Measurements from ENCODE around the gene RARRES2.

RARRES2 gene

DNA sequence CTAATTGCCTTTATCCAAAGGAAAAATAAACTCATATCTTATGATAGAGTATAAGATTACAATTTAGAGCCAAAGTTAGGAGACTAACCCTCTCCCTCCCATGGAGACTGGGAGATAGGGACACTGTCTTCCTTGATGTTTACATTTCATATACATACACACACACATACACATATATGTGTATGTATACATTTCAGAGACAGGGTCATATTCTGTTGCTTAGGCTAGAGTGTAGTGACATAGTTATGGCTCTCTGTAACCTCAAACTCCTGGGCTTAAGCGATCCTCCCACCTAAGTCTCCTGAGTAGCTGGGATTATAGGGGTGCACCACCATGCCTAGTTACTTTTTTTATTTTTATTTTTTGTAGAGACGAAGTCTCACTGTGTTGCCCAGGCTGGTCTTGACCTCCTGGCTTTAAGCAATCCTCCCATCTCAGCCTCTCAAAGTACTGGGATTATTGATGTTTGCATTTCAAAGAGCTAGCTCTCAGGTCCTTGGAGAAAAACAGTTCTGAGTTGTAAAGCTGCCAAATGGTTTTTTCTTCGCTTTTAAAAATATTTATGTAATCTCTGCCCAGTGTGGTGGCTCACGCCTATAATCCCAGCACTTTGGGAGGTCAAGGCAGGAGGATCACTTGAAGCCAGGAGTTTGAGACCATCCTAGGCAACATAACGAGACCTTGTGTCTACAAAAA lies 19.1 kb upstream of the RARRES2 start:
- no peak for DNase-seq

DNA sequence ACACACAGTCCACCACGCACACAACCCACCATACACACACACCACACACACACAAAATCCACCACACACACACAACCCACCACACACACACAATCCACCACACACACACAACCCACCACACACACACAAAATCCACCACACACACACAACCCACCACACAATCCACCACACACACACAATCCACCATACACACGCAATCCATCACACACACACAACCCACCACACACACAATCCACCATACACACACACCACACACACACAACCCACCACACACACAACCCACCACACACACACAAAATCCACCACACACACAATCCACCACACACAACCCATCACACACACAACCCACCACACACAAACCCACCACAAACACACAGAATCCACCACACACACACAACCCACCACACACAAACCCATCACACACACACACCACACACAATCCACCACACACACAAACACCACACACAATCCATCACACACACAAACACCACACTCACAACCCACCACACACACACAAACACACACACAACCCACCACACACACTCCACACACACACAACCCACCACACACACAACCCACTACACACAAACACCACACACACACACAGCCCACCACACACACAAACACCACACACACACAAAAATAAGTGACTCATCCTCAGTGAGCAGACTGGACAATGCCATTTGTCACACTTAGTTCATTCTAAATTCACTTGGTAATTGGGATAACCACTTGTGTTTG lies 18.4 kb upstream of the RARRES2 start:
- no peak for DNase-seq

DNA sequence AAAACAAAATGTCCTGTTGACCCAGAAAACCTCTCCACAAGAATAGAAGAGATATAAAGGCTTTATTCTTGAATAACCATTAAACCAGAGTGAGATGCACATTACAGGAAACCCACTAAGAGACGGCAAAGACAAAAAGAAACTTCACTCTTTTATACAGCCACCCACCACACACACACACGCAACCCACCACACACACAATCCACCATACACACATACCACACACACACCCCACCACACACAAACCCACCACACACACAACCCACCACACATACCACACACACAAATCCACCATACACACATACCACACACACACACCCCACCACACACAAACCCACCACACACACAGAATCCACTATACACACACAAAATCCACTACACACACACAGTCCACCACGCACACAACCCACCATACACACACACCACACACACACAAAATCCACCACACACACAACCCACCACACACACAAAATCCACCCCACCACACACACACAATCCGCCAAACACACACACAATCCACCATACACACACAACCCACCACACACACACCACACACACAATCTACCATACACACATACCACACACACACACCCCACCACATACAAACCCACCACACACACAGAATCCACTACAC lies 17.7 kb upstream of the RARRES2 start:
- DNase-seq, result no peak

DNA sequence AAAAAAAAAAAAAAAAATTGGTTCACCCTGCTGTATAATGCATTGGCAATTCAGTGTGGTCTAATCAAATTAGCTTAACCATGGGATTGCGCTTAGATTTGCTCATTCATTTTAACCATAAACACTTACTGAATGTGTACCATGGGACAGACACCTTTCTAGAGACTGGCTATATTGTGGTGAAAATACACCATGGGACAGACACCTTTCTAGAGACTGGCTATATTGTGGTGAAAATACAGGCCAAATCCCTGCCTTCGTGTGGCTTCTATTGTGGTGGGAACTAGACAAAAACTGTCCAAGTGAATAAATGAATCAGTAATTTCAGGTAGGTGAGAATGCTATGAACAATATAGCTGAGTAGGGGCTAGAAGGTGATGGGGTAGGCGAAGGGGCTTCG lies 17.0 kb upstream of the RARRES2 start:
- no peak for DNase-seq

DNA sequence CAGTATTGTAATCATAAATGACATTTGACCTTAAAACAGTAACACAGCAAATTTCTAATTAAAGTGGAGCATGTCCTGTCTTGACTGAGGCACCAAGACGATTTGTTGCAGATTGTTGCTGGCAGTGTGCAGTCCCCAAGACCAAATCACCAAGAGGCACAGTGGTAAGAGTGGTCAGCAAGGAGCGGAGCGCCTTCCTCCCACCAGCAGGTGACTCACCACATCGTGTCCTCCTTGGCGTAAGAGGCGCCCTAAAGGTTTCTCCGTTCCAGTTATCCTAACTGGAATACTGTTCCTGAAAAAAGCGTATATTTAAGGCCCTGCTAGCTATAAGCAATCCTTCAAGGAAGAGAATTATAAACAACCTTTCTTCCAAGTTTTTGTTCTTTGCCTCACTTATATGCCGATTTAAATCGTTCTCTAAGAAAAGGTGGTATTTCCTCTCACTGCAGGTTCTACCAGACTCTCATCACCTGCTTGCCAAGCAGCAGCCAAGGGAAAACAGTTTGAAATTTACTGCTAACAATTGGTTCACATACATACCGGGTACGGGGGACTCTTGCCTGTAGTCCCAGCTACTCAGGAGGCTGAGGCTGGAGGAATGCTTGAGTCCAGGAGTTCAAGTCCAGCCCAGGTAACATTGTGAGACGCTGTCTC lies 16.5 kb upstream of the RARRES2 start:
- DNase-seq, result no peak

DNA sequence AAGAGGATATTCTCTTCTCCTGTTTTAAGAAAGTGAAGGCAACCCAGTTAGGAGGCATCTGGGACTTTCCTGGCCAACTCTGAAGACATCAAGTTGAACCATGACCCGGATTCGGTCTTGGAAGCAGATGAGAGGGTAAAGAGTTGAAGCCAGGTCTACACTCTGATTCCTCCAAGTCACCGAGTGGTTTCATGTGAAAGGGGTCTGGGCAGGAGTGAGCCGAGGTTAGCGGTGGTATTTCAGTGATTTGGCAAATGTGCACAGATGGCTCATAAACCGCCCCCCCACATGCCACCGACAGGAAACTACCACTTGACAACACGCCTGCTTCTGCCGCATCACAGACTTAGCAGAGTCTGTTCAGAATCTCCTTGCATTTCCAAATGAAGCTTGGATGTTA lies 15.8 kb upstream of the RARRES2 start:
- no peak for DNase-seq

DNA sequence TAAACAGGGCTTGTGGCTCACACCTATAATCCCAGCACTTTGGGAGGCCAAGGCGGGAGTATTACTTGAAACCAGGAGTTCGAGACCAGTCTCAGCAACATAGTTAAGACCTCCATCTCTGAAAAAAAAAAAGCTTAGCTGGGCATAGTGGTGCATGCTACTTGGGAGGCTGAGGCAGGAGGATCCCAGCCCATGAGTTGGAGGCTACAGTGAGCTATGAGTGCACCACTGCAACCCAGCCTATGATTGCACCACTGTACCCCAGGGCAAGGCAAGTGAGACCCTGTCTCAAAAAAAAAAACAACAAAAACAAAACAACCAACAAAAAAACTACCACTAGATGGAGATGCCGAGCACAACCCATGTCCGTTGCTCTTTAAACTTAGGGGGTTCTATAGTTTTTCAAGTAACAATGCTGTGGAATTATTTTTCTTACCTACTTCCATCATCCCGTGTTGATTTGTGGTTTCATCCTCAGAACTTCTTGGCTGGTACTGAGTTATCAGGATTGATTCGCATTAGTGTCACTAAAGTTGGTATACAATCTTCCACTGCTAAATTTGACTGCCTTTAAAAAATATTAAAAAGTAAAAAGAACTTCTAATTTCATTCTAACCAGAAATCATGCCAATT lies 15.0 kb upstream of the RARRES2 start:
- no peak for DNase-seq

DNA sequence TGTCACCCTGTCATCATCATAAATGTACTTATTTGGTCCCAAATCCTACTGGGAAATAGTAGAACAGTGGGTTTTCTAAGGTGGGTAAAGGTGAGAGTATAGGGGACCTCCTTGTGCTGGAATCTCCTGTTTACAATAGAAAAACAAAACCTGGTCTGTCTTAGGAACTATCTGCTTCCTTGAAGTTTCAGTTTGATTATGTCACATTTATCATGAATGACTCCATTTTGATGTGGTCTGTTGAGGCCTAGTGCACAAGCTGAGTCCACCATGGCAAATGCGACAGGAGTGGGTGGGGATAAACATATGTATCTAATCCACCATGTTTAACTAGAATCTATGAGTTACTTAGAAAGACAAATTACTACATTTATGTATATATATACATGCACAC lies 14.2 kb upstream of the RARRES2 start:
- no peak for DNase-seq

DNA sequence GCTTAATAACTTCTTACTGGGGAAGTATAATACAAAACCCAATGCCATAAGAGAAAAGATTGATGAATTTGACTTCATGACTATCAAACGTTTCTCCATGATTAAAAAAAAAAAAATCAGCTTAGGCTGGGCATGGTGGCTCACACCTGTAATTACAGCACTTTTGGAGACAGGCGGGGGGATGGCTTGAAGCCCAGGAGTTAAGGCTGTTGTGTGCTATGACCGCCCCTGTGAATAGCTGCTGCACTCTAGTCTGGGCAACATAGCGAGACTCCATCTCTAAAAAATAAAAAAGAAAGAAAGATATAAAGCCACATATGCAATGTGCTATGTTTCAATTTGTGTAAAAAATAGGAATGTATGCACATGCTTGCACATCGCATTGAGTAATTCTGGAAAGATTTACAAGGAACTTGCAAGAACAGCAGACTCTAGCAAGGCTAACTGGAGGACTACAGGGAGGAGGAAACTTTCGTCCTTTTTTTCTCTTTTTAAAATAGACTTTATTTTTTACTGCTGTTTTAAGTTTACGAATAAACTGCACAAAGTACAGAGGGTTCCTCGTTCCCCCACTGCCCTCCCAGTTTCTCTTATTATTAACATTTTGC lies 10.3 kb upstream of the RARRES2 start:
- no peak for DNase-seq

DNA sequence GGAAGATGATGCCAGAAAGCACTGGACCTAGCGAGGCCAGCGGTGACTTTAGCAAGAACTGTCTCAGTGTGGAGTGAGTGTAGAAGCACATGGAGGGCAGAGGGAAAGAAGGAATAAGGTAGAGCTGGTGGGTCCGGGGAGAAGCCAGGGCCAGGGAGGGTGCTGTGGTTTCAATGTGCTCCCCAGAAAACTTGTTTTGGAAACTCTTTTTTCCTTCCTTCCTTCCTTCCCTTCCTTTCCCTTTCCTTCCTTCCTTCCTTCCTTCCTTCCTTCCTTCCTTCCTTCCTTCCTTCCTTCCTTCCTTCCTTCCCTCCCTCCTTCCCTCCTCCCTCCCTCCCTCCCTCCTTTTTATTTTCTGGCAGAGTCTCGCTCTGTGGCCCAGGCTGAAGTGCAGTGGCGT lies 5.5 kb upstream of the RARRES2 start:
- DNase-seq, result no peak

DNA sequence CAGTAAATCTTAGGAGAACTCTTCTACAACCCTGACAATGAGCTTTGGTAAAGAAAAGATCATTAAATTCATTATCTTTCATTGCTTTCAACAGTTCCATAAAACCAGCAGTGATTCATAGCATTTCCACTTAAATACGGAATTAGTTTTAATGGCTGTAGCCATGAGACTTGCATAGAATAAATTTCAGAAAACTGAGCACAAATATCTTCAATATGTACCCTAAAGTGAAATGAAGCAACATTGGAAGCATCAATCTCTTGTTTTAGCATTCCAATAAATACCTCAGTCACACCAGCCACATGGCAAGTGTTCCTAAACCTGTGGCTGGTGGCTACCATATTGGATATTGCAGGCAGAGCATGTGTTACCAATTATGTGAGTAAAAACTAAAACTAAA lies 3.6 kb upstream of the RARRES2 start:
- DNase-seq, result no peak

DNA sequence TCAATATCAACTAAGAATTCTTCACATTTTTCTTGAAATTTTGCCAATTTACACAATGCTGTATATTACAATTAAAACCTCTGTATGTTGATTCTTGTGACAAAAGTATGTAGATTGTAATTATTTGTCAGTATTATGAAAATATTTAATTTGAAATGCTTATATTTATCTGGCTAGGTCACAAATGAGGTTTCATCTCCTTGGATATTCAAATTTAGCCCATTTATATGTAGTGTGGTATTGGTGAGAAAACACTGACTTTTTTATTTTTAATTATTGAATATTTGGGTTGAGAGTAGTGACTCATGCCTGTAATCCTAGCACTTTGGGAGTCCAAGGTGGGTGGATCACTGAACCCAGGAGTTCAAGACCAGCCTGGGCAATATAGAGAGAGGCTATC lies 2.9 kb upstream of the RARRES2 start:
- DNase-seq, result no peak

DNA sequence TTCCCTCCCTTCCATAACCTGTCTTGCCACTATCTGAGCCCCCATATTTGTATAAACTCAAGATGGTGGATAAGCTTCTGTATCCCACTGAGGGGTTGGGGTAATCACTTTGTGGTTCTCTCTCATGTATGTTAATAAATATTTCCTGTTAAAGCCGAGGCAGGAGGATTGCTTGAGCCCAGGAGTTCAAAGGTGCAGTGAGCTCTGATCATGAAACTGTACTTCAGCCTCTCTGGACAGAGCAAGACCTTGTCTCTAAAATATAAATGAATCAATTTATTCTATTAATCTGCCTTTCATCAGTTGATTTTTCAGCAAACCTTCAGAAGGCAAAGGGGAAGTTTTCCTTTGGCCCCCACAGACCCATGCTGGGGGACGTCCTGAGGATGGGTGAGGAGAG lies 1.8 kb upstream of the RARRES2 start:
- no peak for DNase-seq

DNA sequence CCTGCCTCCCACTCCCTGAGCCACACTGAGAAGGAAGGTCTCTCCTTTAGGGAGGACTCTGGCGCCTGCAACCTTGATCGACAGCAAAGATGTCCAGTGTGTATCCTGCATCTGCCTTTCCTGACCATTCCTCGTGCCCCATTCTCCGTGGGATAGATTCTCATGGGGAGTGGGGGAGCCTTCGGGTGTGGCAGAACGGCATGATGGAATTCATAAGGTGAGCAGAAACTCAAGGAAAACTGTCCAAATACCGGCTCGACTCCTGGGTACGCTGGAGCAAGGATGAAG lies 636 bp upstream of the RARRES2 start:
- no peak for DNase-seq

DNA sequence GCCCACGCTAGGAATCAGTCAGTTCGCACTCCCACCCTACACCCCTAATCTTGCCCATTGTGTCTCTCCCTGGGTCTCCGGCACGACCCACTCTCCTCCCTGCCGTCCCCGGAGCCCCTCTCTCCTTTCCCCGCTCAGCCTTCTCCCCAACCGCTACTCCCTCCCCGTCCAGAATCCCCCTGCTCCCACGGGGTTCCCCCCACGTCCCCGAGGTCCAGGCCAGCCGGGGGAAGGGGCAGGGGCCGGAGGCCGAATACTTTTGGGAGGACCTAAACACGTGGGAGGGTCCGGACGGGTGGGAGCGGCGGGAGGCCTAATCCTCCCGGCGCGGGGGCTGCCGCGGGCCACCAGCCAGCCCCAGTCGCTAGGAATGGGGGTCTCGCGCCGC lies 560 bp downstream of the RARRES2 start:
- no peak for DNase-seq

DNA sequence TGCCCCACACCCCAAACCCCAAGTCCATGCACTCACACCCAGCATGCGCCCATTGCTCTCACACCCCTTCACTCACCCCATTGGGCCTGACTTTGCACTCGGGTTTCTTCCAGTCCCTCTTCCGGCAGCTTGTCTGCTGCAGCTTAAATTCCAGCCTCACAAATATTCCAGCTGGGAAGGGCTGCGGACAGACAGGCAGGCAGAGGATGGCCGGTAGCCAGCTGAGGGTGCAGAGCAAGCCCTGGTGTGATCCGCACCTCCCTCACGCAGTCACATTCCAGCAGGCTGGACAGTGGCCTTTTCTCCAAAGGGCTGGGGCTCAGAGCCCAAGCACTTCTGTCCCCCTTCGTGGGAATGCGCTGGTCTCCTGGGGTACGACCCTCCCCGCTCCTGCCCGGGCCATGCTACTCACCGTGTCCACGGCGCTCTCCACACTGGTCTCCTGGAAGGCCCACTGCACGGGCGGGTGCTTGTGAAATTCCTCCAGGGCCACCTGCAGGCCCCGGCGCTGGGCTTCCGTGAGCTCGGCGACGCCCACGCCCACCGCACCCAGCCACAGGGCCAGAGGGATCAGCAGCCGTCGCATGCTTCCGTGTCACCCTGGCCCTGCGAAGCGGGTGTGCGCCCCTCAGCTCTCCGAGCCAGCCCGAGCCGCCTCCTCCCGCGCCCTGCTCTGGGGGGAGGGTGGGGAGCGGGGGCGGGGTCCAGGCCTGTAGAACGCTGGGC lies 1.2 kb downstream of the RARRES2 start:
- DNase-seq, result no peak

DNA sequence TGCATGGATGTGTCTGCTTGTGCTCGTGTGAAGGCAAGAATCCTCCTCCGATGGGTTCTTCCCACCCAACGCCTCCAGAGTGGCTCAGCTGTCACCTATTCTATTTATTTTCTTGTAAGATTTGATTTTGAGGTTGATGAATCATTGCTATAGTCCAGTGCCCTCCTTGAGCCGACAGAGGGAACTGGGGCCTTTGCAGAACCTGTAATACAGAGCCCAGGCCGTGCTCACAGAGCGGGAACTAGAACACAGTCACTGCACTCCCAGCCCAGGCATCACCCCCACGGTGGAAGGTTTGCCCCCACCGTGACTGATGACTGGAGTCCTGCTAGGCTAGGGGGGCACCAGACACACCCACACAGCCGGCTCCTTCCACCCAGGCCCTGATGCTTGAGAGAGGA lies 2.0 kb downstream of the RARRES2 start:
- DNase-seq, result no peak

DNA sequence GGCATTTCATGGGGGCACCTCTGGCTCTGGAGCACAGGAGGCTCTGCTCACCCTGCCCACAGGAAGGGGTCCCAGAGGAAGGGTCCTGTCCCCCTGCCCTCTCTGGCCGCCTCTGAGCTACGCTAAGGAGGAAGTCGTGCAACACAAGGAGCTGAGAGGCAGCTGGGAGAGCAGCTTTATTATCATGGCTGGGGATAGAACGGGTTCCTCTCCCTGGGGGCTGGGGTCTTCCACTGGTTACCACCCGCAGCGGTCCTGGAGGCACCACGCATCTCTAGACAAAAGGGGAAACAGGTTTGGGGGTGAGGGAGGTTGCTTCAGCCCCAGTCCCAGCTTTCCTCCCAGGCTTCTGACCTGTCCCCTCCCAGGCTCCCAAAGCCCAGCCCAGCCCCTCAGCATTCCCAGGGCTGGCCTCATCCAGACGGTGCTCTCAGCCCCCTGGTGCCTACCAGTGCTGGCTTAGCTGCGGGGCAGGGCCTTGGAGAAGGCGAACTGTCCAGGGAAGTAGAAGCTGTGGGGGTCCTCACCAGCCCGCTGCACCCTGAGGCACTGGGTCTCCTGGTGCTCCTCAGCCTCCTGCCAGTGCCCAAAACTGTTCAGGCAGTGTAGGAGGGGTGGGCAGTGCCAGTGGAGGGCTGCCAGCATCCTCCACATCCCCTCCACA lies 3.1 kb downstream of the RARRES2 start:
- DNase-seq, result no peak

DNA sequence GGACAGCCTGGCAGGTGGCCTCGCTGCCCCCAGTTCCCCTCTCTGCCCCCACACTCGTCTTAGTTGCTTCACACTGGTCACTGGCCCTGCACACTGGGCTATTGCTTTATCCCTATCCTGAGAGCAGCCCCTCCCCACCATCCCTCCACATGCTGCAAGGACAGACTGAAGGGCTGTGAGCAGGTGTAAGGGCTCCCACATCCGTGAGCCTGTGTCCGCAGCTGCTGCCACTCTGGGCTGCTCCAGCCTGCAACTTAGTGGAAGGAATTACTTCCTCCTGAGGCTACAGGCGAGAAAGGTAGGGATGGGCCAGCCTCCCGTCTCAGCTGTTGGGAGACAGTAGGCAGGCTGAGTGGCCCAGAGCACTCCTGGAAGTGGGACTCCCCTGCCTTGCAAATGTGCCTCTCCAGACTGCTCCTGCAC lies 3.8 kb downstream of the RARRES2 start:
- no peak for DNase-seq

DNA sequence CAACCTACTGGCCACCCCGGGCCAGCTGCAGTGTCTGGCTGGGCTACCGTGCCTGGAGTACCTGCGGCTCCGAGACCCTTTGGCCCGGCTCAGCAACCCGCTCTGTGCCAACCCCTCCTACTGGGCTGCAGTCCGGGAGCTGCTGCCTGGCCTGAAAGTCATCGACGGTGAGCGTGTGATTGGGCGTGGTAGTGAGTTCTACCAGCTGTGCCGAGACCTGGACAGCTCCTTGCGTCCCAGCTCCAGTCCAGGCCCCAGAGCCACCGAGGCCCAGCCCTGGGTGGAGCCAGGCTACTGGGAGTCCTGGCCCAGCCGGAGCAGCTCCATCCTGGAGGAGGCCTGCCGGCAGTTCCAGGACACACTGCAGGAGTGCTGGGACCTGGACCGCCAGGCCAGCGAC lies 4.2 kb downstream of the RARRES2 start:
- no peak for DNase-seq

DNA sequence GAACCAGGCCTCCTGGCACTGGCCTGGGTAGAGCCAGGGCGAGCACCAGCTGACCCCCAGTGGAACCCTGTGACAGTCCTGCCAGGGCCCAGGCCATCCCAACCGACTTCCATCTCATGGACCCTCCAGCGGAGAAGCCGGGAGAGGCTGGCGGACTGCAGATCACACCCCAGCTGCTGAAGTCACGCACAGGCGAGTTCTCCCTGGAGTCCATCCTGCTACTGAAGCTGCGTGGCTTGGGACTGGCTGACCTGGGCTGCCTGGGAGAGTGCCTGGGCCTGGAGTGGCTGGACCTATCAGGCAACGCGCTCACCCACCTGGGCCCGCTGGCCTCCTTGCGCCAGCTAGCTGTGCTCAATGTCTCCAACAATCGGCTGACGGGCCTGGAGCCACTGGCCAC lies 4.7 kb downstream of the RARRES2 start:
- no peak for DNase-seq

DNA sequence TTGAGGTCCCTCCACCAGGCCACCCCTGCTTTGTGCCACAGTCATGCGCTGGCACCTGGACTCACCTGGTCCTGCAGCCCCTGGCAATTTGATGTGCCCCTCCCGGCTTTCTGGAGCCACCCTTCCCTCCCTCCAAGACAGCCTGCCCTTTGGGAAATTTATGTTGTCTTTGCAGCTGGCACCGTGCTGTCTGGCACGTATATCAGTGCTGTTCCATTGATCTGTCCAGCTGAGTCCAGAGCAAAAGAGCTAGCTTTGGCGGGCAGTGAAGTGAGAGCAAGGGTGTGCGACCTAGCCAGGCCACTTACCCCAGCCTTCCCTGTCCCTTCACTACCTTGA lies 5.7 kb downstream of the RARRES2 start:
- DNase-seq, result no peak

Measured in 8988T (cell line).